Measurements from ENCODE around the gene AQP5. TPM values are rescaled to one million over a fixed set of nuclear protein-coding genes. Genes with fewer than 3 reads are reported as not detected.

Gene AQP5
- total and polyA plus RNA-seq, 2 of the 8 experiments (the other 6 are each of a cell fraction or from before 2014, with no cell fraction given), result 2.5 to 3.2 TPM

DNA sequence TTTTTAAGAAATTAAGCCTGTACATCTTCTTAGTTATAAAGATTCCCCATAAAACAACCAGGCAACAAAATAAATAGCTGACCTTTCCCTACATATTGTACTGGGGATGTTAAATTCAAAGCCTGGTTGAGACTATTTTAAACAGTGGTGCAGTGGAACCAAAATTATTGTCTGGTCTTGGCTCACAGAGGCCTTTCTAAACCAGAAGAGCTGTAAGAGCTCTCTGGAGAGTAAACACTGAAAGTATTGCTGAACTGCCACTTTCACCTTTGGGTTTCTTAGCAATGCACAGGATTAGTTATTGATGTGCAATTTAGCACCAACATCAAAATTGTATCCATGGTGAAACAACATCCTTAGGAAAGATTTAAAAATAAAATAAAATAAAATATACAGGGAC, 43.0 kb downstream of the AQP5 start (continued):
- no peak for TF ChIP-seq PHF8 (conservative IDR thresholded peaks at IDR 0.05; ENCODE audit: low read depth, low read length)
- TF ChIP-seq SUZ12 (IDR thresholded peaks at IDR 0.05; ENCODE audit: low read length), result no peak
- no peak for TF ChIP-seq RBBP5 (IDR thresholded peaks at IDR 0.05; ENCODE audit: borderline replicate concordance, low read depth, low read length)
- TF ChIP-seq TCF12 (IDR thresholded peaks at IDR 0.05; ENCODE audit: low read depth, low read length), result no peak
- TF ChIP-seq JUND (IDR thresholded peaks at IDR 0.05; ENCODE audit: low read length), result no peak
- no peak for TF ChIP-seq CEBPB (IDR thresholded peaks at IDR 0.05; ENCODE audit: low read depth, low read length)
- no peak for TF ChIP-seq SP2 (IDR thresholded peaks at IDR 0.05; ENCODE audit: low read length)
- TF ChIP-seq, protein P1, sequence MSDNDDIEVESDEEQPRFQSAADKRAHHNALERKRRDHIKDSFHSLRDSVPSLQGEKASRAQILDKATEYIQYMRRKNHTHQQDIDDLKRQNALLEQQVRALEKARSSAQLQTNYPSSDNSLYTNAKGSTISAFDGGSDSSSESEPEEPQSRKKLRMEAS (IDR thresholded peaks at IDR 0.05), result no peak
- no peak for TF ChIP-seq RXRA (IDR thresholded peaks at IDR 0.05; ENCODE audit: insufficient read depth, low read depth, low read length)
- TF ChIP-seq NANOG (IDR thresholded peaks at IDR 0.05; ENCODE audit: insufficient read depth, low read depth, low read length, poor library complexity, severe bottlenecking), result no peak

Data from H1 (cell line).